ENCODE data around the gene MSANTD1.
A peak's percentile ranks its signal among the peaks of the same experiment; 100 is the strongest.

Gene MSANTD1

DNA sequence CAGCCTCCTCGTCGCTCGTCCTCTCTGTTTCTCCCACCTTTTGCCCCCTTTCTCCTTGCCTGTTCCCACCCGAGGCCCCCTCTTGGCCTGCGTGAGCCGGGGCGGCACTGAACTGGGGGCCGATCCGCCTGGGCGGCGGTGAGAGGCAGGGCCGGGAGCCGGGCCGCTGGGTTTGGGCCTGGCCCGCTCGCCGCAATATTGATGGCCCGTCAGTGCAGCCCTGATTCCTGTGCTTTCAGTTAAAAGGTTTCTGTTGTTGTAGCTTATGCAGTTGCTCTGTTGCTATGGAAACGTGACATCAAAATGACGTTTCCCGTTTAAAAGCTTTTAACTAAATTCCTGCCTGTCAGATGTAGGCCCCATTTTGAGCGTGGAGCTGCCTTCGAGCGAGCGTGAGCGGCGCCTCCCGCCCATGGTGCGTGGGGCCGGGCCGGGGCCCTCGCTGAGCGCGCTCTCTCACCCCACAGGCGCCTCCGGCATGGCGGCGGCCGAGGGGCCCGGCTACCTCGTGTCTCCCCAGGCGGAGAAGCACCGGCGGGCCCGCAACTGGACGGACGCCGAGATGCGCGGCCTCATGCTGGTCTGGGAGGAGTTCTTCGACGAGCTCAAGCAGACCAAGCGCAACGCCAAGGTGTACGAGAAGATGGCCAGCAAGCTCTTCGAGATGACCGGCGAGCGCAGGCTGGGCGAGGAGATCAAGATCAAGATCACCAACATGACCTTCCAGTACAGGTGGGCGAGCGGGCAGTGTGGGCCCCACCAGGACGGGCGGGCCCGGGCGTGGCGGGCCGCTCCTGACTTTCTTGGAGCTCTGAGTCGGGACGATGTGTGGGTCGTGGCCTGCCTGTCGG lies at the start of gene MSANTD1:
MSANTD1 (plus strand) TSS at position 349 of the 851 bp plus-strand sequence; CDS start at position 413, 64 bp downstream.
- no peak for DNase-seq

DNA sequence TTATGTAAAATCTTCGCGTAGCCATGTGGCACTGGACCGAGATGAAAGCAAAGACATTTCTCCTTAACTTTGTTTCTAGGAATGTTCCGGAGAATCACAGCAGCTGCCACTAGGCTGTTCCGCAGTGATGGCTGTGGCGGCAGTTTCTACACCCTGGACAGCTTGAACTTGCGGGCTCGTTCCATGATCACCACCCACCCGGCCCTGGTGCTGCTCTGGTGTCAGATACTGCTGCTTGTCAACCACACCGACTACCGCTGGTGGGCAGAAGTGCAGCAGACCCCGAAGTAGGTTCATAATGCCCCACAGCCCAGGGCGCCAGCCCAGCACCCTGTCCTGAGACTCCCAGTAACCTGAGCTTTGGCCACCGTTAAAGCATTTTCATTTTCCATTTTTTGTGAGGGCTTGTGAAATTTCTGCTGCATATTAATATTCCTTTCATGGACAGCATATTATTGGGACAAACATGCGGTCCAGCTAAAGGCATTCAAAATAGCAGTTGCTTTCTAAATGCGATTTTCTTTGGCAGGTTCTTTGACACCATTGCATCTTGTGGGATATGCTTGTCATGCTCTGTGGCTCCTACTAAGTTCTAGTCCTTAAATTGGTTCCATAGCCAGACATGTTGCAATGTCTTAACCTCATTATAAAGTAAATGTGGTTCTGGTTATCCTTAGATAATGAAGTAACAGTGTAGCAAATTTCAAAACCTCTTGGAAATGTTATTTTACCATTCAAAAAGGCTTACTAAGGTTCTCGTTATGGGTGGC lies 49.1 kb upstream of the MSANTD1 start:
- no peak for DNase-seq

DNA sequence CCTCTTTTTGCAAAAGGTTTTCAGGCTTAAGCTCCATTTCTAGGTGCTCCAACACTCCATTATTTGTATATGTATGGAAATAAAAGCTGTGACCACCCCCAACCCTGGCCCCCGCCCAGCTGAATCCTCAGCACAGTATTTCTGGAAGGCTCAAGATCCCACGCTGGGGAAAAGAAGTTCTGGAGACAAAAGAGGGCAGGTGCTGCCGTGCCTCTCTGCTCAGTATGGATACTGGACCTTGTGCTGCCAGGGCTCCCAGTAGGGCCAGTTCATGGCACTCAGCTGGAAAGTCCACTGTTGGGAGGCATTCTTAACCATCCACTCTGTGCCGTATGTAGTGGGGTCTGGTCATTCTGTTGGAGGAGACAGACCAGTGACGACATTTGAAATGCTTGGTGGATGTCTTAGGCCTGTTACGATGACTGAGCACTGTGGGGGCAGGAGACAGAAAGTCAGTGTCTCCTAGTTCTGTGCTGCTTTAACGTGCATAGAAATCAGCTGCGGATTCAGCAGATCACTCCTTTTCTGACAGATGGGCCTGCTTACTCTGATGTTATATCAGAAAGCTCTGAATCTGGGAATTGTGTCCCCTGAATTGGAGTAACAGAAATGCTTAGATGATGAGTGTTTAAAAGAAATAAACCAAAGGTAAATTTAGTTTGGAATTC lies 48.4 kb upstream of the MSANTD1 start:
- no peak for DNase-seq

- DNase-seq: peak; percentile 41 to 43
These were observed 46.9 kb upstream of the MSANTD1 start for GRCh38 chr4:3201718-3202702.

- DNase-seq: peak; percentile 19 to 34
These were observed 45.8 kb upstream of the MSANTD1 start for GRCh38 chr4:3202836-3203820.

DNA sequence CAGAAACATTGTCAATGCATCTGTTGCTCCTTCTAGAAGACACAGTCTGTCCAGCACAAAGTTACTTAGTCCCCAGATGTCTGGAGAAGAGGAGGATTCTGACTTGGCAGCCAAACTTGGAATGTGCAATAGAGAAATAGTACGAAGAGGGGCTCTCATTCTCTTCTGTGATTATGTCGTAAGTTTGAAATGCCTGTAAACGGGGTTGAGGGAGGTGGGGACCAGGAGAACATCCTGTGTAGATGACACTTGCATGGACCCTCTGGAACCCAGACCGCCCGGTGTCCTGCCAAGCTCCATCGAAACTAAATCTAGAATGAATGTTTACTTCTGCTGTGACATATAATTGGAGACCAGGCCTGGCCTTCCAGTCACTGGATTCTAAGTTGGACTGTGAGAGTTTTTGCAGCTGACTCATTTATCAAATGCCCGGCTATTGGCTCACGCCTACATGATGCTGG lies 45.0 kb upstream of the MSANTD1 start:
- DNase-seq: no peak

GRCh38 chr4:3205995-3206394 lies 43.0 kb upstream of the MSANTD1 start:
- no peak for DNase-seq

- no peak for DNase-seq
These were observed 42.4 kb upstream of the MSANTD1 start for GRCh38 chr4:3206439-3207100.

DNA sequence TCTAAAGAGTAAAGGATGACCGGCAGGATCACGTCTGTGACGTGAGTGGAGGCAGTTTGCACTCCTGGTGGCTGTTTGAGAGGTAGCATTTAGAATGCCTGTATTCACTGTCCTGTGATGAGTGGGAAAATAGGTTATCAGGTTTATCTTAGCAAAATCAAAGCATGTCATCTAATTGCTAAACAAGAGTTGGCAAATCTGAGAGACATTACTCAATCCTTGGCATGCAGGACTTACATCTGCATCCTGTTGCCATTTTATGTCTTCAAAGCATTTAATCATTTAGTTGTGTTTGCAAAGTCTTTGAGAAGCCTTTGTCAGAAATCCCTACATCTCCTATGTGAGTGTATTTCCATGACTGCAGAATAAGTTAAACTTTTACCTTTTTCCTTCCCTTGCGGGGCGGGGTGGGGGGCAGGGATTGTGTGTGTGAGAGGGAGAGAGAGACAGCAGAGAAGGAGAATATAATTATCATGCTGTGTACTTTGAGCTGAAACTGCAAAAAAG lies 41.4 kb upstream of the MSANTD1 start:
- DNase-seq: no peak

DNA sequence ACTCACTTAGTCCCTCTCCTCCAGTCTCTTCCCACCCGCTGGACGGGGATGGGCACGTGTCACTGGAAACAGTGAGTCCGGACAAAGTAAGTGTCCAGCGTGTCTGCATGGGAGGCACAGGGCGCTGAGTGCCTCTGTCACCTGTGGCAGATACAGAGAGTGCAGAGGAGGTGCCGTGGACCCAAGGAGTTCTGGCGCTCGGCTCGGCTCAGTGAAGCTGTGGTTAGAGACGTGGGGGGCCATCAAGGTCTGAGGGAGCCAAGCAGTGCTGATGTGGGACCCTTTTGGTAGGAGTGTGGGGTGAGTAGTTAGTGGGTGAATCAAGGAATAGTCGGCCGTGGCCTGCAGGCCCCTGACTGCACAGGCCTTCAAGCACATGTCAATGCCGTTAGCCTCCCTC lies 40.1 kb upstream of the MSANTD1 start:
- DNase-seq: no peak

GRCh38 chr4:3209551-3210325 lies 39.2 kb upstream of the MSANTD1 start:
- DNase-seq: no peak

DNA sequence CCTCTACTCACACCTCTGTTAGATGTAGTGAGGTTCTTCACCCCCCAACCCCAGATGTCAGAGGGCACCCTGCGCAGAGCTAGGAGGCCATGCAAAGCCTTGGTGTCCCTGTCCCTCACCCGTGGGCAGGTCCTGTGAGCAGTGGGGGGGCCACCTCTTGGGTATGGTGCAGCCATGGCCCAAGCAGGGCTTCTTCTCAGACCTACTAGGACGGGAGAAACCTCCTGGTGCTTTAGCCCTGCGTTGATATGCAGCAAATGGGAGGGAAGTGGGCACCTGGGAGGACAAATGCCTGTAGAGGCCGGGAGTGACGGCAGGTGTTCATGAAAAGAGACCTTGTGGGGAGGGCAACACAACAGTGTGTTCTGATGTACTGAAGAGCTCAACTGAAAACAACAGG lies 38.5 kb upstream of the MSANTD1 start:
- no peak for DNase-seq

DNA sequence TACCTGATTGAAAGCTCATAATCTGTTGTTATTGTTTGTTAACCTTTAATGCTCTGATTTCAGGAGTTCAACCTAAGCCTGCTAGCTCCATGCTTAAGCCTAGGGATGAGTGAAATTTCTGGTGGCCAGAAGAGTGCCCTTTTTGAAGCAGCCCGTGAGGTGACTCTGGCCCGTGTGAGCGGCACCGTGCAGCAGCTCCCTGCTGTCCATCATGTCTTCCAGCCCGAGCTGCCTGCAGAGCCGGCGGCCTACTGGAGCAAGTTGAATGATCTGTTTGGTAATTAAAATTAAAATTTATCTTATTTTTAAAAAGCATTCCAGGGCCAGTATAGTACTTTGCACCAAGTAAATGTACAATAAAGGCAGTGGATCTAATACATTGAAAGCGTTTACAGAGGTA lies 37.1 kb upstream of the MSANTD1 start:
- no peak for DNase-seq

- no peak for DNase-seq
These were observed 36.4 kb upstream of the MSANTD1 start for GRCh38 chr4:3212391-3213105.

- no peak for DNase-seq
These were observed 35.9 kb upstream of the MSANTD1 start for GRCh38 chr4:3213106-3213425.

GRCh38 chr4:3213661-3214250 lies 35.2 kb upstream of the MSANTD1 start:
- DNase-seq: no peak

DNA sequence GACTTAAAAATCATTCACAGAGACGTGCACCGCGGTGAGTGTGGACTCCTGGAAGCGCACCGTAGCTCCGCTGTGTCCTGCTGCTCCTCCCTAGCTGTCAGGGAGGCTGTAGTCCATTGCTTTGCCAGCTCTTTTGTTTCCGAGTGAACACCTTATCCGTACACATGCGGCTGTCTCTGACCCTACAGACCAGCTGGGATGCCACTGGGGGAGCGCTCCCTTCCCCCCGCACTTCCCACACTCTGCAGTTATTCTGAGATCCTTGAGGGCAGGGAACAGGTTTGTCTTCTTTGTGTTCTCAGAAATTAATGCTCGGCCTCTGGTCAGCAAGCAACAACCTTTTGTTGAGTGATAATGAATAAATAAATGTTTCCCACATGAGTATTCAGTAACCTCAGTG lies 33.7 kb upstream of the MSANTD1 start:
- no peak for DNase-seq

DNA sequence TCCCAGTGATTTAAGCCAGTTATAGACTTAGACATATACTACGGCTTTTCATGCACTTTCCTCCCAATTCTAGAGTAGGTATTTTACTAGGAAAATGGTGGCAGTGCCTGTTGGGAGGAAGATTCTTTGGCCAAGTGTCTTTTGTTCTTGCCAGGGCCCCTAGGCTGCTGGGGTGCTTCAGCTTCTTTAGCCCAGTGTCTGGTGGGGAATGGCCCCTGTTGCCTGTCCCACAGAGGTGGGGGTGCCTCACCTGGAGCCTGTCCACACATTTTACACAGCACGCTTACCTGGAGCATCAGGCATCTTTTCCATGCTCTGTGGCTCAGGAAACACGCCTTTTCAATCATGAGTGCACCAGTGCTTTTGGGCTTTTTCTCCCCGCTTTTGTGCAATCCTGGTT lies 33.2 kb upstream of the MSANTD1 start:
- DNase-seq: no peak

Data from stimulated activated CD4-positive, alpha-beta T cell treated with anti-CD3 and anti-CD28 coated beads, Interleukin-2, amount 100 ng/mL, for 48 hours (primary cell).